Measurements from ENCODE around the gene CTDSP2.

- TF ChIP-seq CTCF (IDR thresholded peaks at IDR 0.05; ENCODE audit: insufficient read depth, low read length): no peak
- TF ChIP-seq POLR2AphosphoS5 (IDR thresholded peaks at IDR 0.05; ENCODE audit: low read depth): no peak
- TF ChIP-seq REST (IDR thresholded peaks at IDR 0.05; ENCODE audit: insufficient replicate concordance, low read depth): no peak
- no peak for TF ChIP-seq GABPA (IDR thresholded peaks at IDR 0.05; ENCODE audit: low read depth)
Measured at GRCh38 chr12:57806677-57807076, 39.9 kb downstream of the CTDSP2 start.
